ENCODE data around the gene RCC2. TPM values are rescaled to one million over a fixed set of nuclear protein-coding genes. Genes with fewer than 3 reads are reported as not detected.

The RCC2 gene
- total and polyA plus RNA-seq, 2 donors (not counting 1 experiment from before 2014, with no cell fraction given) = 21.5 to 23.6 TPM

DNA sequence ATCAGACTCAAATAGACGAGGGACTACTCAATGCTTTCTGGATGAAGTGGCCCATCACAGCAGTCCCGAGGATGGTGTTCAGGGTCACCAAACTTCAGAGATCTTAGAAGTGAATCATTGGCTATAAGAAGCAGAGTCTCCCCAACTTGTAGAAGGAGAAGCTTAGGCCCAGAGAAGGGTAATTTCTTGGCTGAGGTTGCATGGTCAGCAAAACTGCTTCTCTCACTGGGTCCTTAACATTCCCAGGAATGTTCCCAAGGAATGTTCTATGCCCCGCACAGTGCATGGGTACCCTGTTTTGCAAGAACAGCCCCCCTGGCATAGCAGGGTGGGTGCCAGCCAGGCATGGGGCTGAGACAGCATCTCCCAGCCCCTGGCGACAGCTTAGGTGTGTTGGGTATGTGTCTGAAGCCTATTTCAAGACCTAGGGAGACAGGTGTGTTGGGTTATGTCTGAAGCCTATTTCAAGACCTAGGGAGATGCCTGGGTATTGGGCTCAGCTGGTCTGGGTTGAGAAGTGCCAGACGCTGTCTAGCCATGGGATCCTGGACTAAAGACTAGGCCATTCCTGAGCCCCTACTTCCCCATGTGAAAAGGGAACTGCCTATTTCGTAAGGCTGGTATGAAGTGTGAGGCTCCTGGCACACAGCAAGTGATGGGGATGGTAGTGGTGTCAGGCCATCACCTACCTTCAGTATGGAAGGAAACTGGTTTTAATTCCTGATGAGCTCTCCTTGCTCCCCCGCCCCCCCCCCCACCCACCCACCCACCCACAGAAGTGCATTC, 41.4 kb downstream of the RCC2 start:
- no peak overlapping the region for H3K4me2 ChIP-seq (ENCODE audit: extremely low read depth, insufficient read depth, low read length)
- no peaks in the 10 kb centered on the region for H4K20me1 ChIP-seq (ENCODE audit: control insufficient read depth, extremely low read depth, insufficient read depth, low read length)
- no peaks in the 10 kb centered on the region for H3K36me3 ChIP-seq (ENCODE audit: control insufficient read depth, insufficient read depth, low read length)
- no peak overlapping the region for H3K4me3 ChIP-seq (replicated peaks in 1 of 4; ENCODE audit: control extremely low read depth in 1 of 4, insufficient read depth in 1 of 4, low read depth in 3 of 4, low read length in 4 of 4)
- H3K27ac ChIP-seq (ENCODE audit: insufficient read depth, low read length) = no peak overlapping the region
- no peaks in the 10 kb centered on the region for H3K4me1 ChIP-seq (ENCODE audit: control insufficient read depth, extremely low read depth, insufficient read depth, low read length)
- H3K27me3 ChIP-seq (ENCODE audit: control insufficient read depth, insufficient read depth, low read length) = peaks cover 2% of the 10 kb centered on the region
- H3K79me2 ChIP-seq (ENCODE audit: control insufficient read depth, insufficient read depth, low read length) = no peaks in the 10 kb centered on the region
- H3K9ac ChIP-seq (ENCODE audit: insufficient read depth, low read length) = no peak overlapping the region
- no peaks in the 10 kb centered on the region for H3K9me3 ChIP-seq (ENCODE audit: control insufficient read depth, insufficient read depth, low read depth, low read length)
- TF ChIP-seq, protein P1, sequence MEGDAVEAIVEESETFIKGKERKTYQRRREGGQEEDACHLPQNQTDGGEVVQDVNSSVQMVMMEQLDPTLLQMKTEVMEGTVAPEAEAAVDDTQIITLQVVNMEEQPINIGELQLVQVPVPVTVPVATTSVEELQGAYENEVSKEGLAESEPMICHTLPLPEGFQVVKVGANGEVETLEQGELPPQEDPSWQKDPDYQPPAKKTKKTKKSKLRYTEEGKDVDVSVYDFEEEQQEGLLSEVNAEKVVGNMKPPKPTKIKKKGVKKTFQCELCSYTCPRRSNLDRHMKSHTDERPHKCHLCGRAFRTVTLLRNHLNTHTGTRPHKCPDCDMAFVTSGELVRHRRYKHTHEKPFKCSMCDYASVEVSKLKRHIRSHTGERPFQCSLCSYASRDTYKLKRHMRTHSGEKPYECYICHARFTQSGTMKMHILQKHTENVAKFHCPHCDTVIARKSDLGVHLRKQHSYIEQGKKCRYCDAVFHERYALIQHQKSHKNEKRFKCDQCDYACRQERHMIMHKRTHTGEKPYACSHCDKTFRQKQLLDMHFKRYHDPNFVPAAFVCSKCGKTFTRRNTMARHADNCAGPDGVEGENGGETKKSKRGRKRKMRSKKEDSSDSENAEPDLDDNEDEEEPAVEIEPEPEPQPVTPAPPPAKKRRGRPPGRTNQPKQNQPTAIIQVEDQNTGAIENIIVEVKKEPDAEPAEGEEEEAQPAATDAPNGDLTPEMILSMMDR (conservative IDR thresholded peaks at IDR 0.05 in 1 of 2, IDR thresholded peaks at IDR 0.05 in 1 of 2; ENCODE audit: low read depth in 1 of 2, low read length in 2 of 2) = no peak
- no peak for TF ChIP-seq EZH2 (IDR thresholded peaks at IDR 0.05; ENCODE audit: low read length, missing control alignments)
- no peak for DNase-seq (ENCODE audit: low read depth in 2 of 2)
- no peak overlapping the region for H2AFZ ChIP-seq (ENCODE audit: low read length)

DNA sequence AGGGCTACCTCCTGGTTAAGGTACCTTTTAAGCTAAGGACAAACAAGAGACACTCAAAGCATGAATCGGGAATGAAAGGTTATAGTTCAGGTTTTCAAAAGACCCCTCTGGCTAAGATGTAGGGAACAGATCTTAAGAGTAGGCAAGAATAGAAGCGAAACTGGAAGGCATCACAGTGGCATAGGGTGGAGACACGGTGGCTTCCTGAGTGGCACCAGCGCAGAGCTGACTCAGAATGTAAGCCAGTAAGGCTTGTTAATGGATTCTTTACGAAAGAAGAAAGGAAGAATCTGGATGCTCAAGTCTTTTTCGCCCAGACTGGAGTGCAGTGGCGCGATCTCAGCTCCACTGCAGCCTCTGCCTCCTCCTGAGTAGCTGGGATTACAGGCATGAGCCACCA, 46.2 kb downstream of the RCC2 start:
- Histone ChIP-seq H3K9ac (ENCODE audit: insufficient read depth, low read length) (no peak overlapping the region), H3K4me3 (replicated peaks in 1 of 4; ENCODE audit: control extremely low read depth in 1 of 4, insufficient read depth in 1 of 4, low read depth in 3 of 4, low read length in 4 of 4) (no peak overlapping the region), H3K79me2 (ENCODE audit: control insufficient read depth, insufficient read depth, low read length) (no peaks in the 10 kb centered on the region), H3K4me2 (ENCODE audit: extremely low read depth, insufficient read depth, low read length) (no peak overlapping the region), H3K4me1 (ENCODE audit: control insufficient read depth, extremely low read depth, insufficient read depth, low read length) (no peaks in the 10 kb centered on the region), H4K20me1 (ENCODE audit: control insufficient read depth, extremely low read depth, insufficient read depth, low read length) (no peaks in the 10 kb centered on the region), H3K27ac (ENCODE audit: insufficient read depth, low read length) (no peak overlapping the region), H2AFZ (ENCODE audit: low read length) (no peak overlapping the region), H3K36me3 (ENCODE audit: control insufficient read depth, insufficient read depth, low read length) (no peaks in the 10 kb centered on the region), H3K9me3 (ENCODE audit: control insufficient read depth, insufficient read depth, low read depth, low read length) (no peaks in the 10 kb centered on the region), H3K27me3 (ENCODE audit: control insufficient read depth, insufficient read depth, low read length) (peaks cover 2% of the 10 kb centered on the region)
- TF ChIP-seq, protein P1 (conservative IDR thresholded peaks at IDR 0.05 in 1 of 2, IDR thresholded peaks at IDR 0.05 in 1 of 2; ENCODE audit: low read depth in 1 of 2, low read length in 2 of 2) = no peak
- TF ChIP-seq EZH2 (IDR thresholded peaks at IDR 0.05; ENCODE audit: low read length, missing control alignments) = no peak
- no peak for DNase-seq (ENCODE audit: low read depth in 2 of 2)

DNA sequence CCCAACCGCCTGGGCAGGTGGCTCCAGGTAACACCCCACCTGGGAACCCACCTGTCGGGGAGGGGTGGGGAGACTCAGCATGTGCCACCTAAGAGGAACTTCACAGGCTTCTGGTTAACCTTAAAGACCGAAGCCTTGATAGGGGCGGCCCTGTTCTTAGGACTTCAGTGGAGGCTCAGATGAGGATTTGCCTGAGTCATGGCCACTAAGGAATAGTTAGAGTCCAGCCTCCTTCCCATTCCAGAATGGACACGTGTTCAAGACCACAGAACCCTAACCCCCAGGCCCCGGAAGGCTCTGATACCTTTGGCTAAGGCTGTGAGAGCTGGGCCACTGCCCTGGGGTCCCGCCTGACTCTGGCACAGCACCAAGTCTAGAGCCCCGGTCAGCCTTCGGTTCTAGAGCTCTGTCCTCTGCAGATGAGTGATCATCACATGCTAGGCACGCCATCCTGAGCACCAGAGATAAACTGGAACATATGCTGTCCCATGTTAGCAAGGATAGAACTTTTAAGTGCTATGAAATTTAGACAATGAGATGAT, 47.2 kb downstream of the RCC2 start:
- H3K27ac ChIP-seq (ENCODE audit: insufficient read depth, low read length) = no peak overlapping the region
- H4K20me1 ChIP-seq (ENCODE audit: control insufficient read depth, extremely low read depth, insufficient read depth, low read length) = no peaks in the 10 kb centered on the region
- H3K9me3 ChIP-seq (ENCODE audit: control insufficient read depth, insufficient read depth, low read depth, low read length) = no peaks in the 10 kb centered on the region
- no peak overlapping the region for H3K9ac ChIP-seq (ENCODE audit: insufficient read depth, low read length)
- no peak overlapping the region for H2AFZ ChIP-seq (ENCODE audit: low read length)
- no peak for TF ChIP-seq EZH2 (IDR thresholded peaks at IDR 0.05; ENCODE audit: low read length, missing control alignments)
- TF ChIP-seq, protein P1 (conservative IDR thresholded peaks at IDR 0.05 in 1 of 2, IDR thresholded peaks at IDR 0.05 in 1 of 2; ENCODE audit: low read depth in 1 of 2, low read length in 2 of 2) = no peak
- H3K79me2 ChIP-seq (ENCODE audit: control insufficient read depth, insufficient read depth, low read length) = no peaks in the 10 kb centered on the region
- H3K4me2 ChIP-seq (ENCODE audit: extremely low read depth, insufficient read depth, low read length) = no peak overlapping the region
- no peaks in the 10 kb centered on the region for H3K36me3 ChIP-seq (ENCODE audit: control insufficient read depth, insufficient read depth, low read length)
- H3K4me1 ChIP-seq (ENCODE audit: control insufficient read depth, extremely low read depth, insufficient read depth, low read length) = no peaks in the 10 kb centered on the region
- H3K27me3 ChIP-seq (ENCODE audit: control insufficient read depth, insufficient read depth, low read length) = no peaks in the 10 kb centered on the region
- H3K4me3 ChIP-seq (replicated peaks in 1 of 4; ENCODE audit: control extremely low read depth in 1 of 4, insufficient read depth in 1 of 4, low read depth in 3 of 4, low read length in 4 of 4) = no peak overlapping the region
- DNase-seq (ENCODE audit: low read depth in 2 of 2) = no peak
